Large intestine (tissue), 3 donors: Measurements from ENCODE around the gene BTBD7. TPM values are rescaled to one million over a fixed set of nuclear protein-coding genes. Genes with fewer than 3 reads are reported as not detected.

Experiments used
- DNase-seq, 2 donors: peaks; one replicate each; pipeline versions ENCODE4 v3.0.0 to v3.0.0-alpha.2; 2013
- H3K27ac ChIP-seq: one replicate; pipeline ENCODE4 v1.5.1; 2013; ENCODE audit warnings: low read length
- H3K27me3 ChIP-seq: 2 replicates; pipeline ENCODE4 v1.6.1; 2013; ENCODE audit warnings: low read length; ENCODE audit not compliant: control insufficient read depth, insufficient read depth
- H3K36me3 ChIP-seq: 2 replicates; pipeline ENCODE4 v1.6.1; 2013; ENCODE audit warnings: low read length; ENCODE audit not compliant: control insufficient read depth, insufficient read depth
- H3K4me1 ChIP-seq: one replicate; pipeline ENCODE4 v1.6.1; 2013; ENCODE audit warnings: low read length; ENCODE audit not compliant: control insufficient read depth, insufficient read depth
- H3K4me3 ChIP-seq: one replicate; pipeline ENCODE4 v1.5.1; 2013; ENCODE audit warnings: low read length
- H3K9me3 ChIP-seq: one replicate; pipeline ENCODE4 v1.6.1; 2013; ENCODE audit warnings: mild to moderate bottlenecking, low read depth, low read length, moderate library complexity; ENCODE audit not compliant: control insufficient read depth
- WGBS: methylation state at CpG from one replicate; pipeline ENCODE4 v1.1.5; 2013; ENCODE audit warnings: low lambda C conversion rate; ENCODE audit not compliant: insufficient coverage; 5-methylcytosine and 5-hydroxymethylcytosine counted together
- polyA plus RNA-seq: library from polyadenylated mRNA; unstranded; fragments of 120-200 nt; gene quantifications from one replicate; pipeline ENCODE4 v1.2.1, GENCODE V29; 2013

BTBD7 gene
- polyA plus RNA-seq, 1 donor, result 36.2 TPM

- no peak for DNase-seq
- Histone ChIP-seq H3K4me1 (no peaks in the 10 kb centered on the region), H3K27ac (no peak within 1 kb of the TSS), H3K36me3 (no peaks in the 10 kb centered on the region), H3K4me3 (no peak within 1 kb of the TSS), H3K9me3 (peaks cover 9% of the 10 kb centered on the region), H3K27me3 (no peaks in the 10 kb centered on the region)
- WGBS, result no CpG with 5 or more reads among the region's 60 CpGs
Measured at GRCh38 chr14:93346926-93347721, 14.3 kb upstream of the BTBD7 start, which contains the start of gene COX8C. Gene COX8C, plus strand, starts transcription at chr14:93347182. Its CDS starts 87 bp downstream, at chr14:93347269.

GRCh38 chr14:93343797-93344196 lies 11.0 kb upstream of the BTBD7 start:
- no peak for DNase-seq
- Histone ChIP-seq H3K36me3 (no peaks in the 10 kb centered on the region), H3K27ac (no peak overlapping the region), H3K4me3 (no peak overlapping the region), H3K4me1 (no peaks in the 10 kb centered on the region), H3K27me3 (no peaks in the 10 kb centered on the region), H3K9me3 (peaks cover 9% of the 10 kb centered on the region)
- WGBS, result no CpG with 5 or more reads among the region's 2 CpGs

- H3K4me3 ChIP-seq, result no peak overlapping the region
- H3K27me3 ChIP-seq, result no peaks in the 10 kb centered on the region
- H3K4me1 ChIP-seq, result no peaks in the 10 kb centered on the region
- peaks cover 9% of the 10 kb centered on the region for H3K9me3 ChIP-seq
- H3K27ac ChIP-seq, result no peak overlapping the region
- no peak for DNase-seq
- no peaks in the 10 kb centered on the region for H3K36me3 ChIP-seq
- 67% methylated on average over 1 of the region's 1 CpG for WGBS
Measured at GRCh38 chr14:93343266-93343665, 10.4 kb upstream of the BTBD7 start.

- H3K4me1 ChIP-seq, result no peaks in the 10 kb centered on the region
- H3K9me3 ChIP-seq, result peaks cover 3% of the 10 kb centered on the region
- H3K4me3 ChIP-seq, result no peak overlapping the region
- WGBS, result no CpG with 5 or more reads among the region's 7 CpGs
- H3K27ac ChIP-seq, result no peak overlapping the region
- H3K27me3 ChIP-seq, result no peaks in the 10 kb centered on the region
- no peak for DNase-seq
- no peaks in the 10 kb centered on the region for H3K36me3 ChIP-seq
Measured at GRCh38 chr14:93337884-93338283, 5.0 kb upstream of the BTBD7 start.

- Histone ChIP-seq H3K4me1 (no peaks in the 10 kb centered on the region), H3K36me3 (no peaks in the 10 kb centered on the region), H3K27me3 (no peaks in the 10 kb centered on the region), H3K27ac (no peak overlapping the region), H3K4me3 (no peak overlapping the region), H3K9me3 (peaks cover 3% of the 10 kb centered on the region)
- no peak for DNase-seq
- WGBS, result 100% methylated on average over 1 of the region's 4 CpGs
Measured at GRCh38 chr14:93337143-93337753, 4.4 kb upstream of the BTBD7 start.

GRCh38 chr14:93333631-93334103 lies 831 bp upstream of the BTBD7 start:
- H3K27ac ChIP-seq, result peak overlapping the region; percentile 85
- H3K4me3 ChIP-seq, result peak overlapping the region; percentile 69
- H3K27me3 ChIP-seq, result no peaks in the 10 kb centered on the region
- DNase-seq, result no peak
- 0% methylated on average over 3 of the region's 7 CpGs for WGBS
- peaks cover 15% of the 10 kb centered on the region for H3K4me1 ChIP-seq
- no peaks in the 10 kb centered on the region for H3K36me3 ChIP-seq
- peaks cover 3% of the 10 kb centered on the region for H3K9me3 ChIP-seq

- H3K4me3 ChIP-seq, result peak overlapping the region; percentile 77
- peak; percentile 35 to 76 for DNase-seq
- H3K27ac ChIP-seq, result peak overlapping the region; percentile 90
- no peaks in the 10 kb centered on the region for H3K36me3 ChIP-seq
- H3K4me1 ChIP-seq, result peaks cover 15% of the 10 kb centered on the region
- no peaks in the 10 kb centered on the region for H3K27me3 ChIP-seq
- H3K9me3 ChIP-seq, result peaks cover 2% of the 10 kb centered on the region
- no CpG with 5 or more reads among the region's 61 CpGs for WGBS
Measured at GRCh38 chr14:93332397-93332852, 411 bp downstream of the BTBD7 start.

- Histone ChIP-seq H3K27me3 (no peaks in the 10 kb centered on the region), H3K36me3 (no peaks in the 10 kb centered on the region), H3K9me3 (no peaks in the 10 kb centered on the region), H3K4me3 (peak overlapping the region; percentile 77), H3K4me1 (peaks cover 15% of the 10 kb centered on the region), H3K27ac (peak overlapping the region; percentile 90)
- WGBS, result no CpG with 5 or more reads among the region's 21 CpGs
- peak in 1 of 2 donors; percentile 22 for DNase-seq
Measured at GRCh38 chr14:93331728-93332396, 974 bp downstream of the BTBD7 start.

GRCh38 chr14:93331002-93331727 lies 1.7 kb downstream of the BTBD7 start:
- H3K9me3 ChIP-seq, result no peaks in the 10 kb centered on the region
- H3K4me3 ChIP-seq, result peak overlapping the region; percentile 77
- no peaks in the 10 kb centered on the region for H3K27me3 ChIP-seq
- no peaks in the 10 kb centered on the region for H3K36me3 ChIP-seq
- peak in 1 of 2 donors; percentile 43 for DNase-seq
- peak overlapping the region; percentile 90 for H3K27ac ChIP-seq
- 77% methylated on average over 4 of the region's 17 CpGs for WGBS
- peaks cover 15% of the 10 kb centered on the region for H3K4me1 ChIP-seq

- Histone ChIP-seq H3K9me3 (no peaks in the 10 kb centered on the region), H3K27ac (peak overlapping the region; percentile 90), H3K4me3 (peak overlapping the region; percentile 77), H3K36me3 (no peaks in the 10 kb centered on the region), H3K27me3 (no peaks in the 10 kb centered on the region), H3K4me1 (peaks cover 15% of the 10 kb centered on the region)
- no peak for DNase-seq
- 94% methylated on average over 2 of the region's 2 CpGs for WGBS
Measured at GRCh38 chr14:93330609-93331000, 2.2 kb downstream of the BTBD7 start.
